ENCODE results near the gene CNNM2.
"Not testable (repeated sequence)": the region's sequence is repeated elsewhere in the genome, so short reads cannot be mapped to it uniquely, and the experiment has no call there.

CNNM2 gene

DNA sequence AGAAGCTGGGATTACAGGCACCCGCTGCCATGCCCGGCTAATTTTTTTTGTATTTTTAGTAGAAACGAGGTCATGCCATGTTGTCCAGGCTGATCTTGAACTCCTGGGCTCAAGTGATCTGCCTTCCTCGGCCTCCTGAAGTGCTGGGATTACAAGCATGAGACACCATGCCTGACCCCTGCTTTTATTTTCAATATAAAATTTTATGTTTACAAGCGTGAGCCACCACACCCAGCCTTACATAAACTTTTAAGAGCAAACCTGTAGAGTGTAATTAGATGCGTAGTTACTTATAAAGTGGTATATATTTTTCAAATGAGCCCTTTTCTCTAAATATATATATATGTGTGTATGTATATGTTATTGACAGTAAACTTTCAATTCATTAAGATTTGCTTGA is 8.7 kb downstream of the CNNM2 start:
- DNase-seq (ENCODE audit: low spot score) = no peak

DNA sequence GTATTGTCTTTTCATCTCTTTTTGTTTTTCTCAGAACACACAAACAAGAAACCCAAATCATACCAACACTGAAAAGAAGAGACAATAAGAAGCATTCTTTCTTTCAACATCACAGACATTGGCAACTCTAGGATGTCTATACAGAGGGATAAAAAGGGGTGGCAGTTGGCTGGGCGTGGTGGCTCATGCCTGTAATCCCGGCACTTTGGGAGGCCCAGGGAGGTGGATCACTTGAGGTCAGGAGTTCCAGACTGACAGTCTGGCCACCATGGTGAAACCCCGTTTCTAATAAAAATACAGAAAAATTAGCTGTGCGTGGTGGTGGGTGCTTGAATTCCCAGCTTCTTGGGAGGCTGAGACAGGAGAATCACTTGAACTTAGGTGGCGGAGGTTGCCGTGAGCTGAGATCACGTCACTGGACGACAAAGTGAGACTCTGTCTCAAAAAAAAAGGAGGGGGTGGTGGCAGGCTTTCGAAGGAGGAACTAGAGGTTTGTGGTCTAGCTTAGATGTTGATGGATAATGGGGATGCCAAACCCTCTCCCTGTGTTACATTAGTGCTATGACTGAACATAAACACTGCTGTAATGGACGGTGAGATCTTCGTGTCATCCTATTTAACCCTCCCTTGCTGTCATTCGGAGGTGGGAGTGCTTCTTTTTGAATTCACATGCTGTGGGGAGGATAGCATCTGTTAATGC is 9.4 kb downstream of the CNNM2 start:
- no peak for DNase-seq (ENCODE audit: low spot score)

DNA sequence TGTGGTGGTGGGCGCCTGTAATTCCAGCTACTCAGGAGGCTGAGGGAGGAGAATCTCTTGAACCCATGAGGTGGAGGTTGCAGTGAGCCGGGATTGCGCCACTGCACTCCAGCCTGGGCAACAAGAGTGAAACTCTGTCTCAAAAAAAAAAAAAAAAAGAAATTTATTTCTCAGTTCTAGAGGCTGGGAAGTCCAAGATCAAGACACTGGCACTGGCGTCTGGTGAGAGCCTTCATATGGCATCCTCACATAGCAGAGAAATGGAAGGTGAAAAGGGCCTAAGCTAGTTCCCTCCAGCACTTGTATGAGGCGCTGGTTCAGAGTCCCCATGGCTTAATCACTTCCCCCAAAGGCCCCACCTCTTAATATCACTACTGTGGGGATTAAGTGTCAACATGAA is 10.3 kb downstream of the CNNM2 start:
- not testable (repeated sequence) for DNase-seq (ENCODE audit: low spot score)

DNA sequence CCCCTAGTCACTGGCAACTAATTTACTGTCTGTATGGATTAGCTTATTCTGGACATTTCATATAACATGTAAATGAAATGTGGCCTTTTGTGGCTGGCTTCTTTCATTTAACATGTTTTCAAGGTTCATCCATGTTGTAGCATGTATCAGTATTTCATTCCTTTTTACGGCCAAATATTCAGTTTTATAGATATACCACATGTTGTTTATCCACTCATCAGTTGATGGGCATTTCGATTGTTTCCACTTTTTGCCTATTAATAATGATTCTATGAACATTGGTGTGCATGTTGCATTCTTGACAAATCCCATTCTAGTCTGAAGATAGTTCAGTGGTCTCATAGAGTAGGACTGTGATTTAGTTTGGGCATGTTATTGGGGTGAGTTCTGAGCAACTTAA is 12.6 kb downstream of the CNNM2 start:
- no peak for DNase-seq (ENCODE audit: low spot score)

DNA sequence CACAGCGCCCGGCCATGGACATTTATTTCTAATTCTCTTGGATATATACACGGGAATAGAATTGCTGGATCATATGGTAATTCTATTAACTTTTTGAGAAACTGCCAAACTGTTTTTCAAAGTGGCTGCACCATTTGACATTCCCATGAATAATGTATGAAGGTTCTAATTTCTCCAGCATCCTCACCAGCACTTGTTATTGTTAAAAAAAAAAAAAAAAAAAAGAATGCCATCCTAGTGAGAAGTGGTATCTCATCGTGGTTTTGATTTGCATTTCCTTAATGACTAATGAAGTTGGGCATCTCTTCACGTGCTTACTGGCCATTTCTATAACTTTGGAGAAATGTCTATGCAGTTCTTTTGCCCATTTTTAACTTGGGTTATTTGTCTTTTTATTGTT is 13.5 kb downstream of the CNNM2 start:
- no peak for DNase-seq (ENCODE audit: low spot score)

DNA sequence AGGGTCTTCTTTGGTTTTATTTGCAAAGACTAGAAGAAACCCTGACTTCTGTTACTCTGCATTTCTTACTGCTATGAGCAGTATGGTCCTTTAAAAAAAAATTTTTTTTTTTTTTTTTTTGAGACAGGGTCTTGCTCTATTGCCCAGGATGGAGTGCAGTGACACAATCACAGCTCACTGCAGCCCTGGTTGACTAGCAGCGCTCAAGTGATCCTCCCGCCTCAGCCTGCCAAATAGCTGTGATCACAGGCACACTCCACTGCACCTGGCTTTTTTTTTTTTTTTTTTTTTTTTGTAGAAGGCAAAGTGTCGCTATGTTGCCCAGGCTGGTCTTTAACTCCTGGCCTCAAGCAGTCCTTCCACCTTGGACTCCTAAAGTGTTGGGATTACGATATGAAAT is 17.4 kb downstream of the CNNM2 start:
- DNase-seq (ENCODE audit: low spot score) = no peak

DNA sequence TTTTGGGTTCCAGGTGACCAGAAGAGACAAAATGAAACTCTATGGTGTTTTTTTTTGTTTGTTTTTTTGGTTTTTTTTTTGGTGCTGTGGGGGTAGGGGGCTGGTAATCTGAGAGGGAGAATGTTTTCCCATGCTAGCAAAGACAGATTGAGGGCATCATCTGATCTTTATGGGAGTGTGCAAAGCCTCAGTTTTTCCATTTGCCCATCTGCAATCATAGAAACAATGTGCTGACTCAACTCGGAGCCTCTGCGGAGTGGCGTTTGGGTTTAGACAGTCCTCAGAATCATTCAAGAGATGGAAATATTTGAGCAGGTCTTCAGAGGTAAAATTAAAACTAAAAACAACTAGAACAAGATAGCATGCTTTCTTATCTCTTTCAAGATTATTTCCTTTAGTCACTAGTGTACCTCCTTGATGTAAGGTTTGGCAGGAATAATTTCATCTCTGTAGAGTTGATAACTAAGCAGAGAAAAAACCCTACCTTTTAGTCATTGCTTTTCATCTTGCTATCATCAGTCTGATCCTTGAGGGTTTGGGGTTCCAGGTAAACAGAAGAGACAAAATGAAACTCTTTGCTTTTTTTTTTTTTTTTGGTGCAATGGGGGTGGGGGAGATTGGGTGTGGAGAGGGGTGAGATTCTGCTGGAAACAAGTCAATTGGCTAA is 18.0 kb downstream of the CNNM2 start:
- no peak for DNase-seq (ENCODE audit: low spot score)

DNA sequence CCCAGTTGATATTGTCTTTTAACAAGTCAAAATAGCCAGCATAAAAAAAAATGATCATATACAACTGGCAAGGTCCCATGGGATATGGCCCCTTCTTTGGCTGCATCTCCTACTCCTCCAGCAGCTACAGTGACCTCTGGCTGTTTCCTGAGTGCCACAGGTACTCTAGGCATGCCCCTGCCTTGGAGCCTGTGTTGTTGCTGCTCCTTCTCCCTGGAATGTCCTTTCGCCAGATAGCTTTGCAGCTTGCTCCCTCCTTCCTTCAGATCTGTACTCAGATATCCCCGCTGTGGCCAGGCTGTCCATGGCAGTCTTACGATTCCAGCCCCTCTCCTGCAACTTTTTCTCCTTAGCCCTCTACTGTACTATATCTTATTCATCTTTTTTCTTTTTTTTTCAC is 23.3 kb downstream of the CNNM2 start:
- DNase-seq (ENCODE audit: low spot score) = no peak

DNA sequence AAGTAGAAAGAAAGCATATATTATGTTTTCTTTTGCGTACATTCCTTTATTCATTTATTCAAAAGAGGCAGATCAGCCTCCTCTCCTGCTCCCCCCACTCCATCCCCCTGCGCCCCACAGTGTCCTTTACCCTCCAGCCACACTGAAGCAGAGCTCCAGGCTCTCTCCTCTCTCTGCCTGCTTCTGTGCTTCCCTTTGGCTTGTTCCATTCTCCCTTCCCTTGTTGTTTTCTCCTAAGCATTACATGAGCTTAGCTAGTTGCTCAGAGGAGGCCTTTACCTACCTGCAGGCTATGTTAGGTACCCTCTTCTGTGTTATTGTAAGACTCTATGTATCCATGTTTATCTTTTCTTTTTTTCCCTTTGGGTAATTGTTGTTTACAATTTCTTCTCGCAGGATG is 27.4 kb downstream of the CNNM2 start:
- no peak for DNase-seq (ENCODE audit: low spot score)

DNA sequence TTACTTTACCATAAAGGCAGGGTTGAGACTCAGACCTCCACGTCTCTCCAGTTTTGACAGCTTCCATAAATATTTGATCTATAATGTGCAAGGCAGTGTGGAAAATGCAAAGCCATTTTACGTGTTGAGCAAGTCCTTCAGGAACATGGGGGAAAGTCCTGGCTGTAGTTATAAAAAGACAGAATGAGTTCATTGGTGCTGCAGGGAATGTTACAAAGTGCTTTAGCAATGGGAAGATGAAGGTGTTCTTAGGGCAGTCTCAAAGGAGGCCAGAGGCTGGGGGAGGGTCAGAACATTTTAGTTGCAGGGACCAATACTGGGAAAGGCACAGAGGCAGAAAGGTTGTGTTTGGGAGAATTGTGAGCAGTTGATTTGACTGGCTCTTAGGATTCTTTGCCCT is 27.9 kb downstream of the CNNM2 start:
- DNase-seq (ENCODE audit: low spot score) = no peak

DNA sequence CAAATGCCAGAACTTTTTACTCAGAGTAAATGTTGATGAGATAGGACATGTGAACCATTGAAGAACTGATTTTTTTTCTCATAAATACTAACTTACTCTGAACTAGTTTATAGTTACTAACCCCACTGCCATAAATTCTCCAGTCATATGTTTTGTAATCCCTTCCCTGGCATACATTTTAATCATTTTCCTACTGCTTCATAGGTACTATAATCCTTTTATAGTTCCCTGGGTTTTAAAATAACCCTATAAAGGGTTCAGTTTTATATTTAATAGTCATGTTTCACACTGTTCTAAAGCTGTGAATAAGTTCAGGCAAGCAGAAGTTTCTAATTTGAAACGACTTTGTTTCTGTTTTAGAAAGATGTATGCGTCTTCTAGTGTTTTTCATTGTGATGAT is 28.9 kb downstream of the CNNM2 start:
- no peak for DNase-seq (ENCODE audit: low spot score)

DNA sequence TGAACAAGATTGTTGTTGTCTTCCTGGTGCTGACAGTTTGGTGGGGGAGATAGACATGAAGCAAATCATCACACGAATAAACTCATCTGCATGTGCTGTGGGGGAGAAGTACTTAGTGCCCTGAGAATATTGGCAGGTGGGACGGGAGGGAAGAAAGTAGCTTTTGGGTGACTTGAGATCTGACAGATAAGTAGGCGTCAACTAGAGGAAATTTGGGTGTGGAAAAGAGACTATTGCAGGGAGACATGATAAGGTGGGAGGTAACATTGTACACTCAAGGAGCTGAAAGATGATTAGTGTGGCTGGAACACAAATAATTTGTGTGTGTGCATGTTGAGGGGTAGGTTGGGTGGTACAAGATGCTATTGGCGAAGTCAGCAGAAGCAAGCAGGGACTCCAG is 30.1 kb downstream of the CNNM2 start:
- no peak for DNase-seq (ENCODE audit: low spot score)

DNA sequence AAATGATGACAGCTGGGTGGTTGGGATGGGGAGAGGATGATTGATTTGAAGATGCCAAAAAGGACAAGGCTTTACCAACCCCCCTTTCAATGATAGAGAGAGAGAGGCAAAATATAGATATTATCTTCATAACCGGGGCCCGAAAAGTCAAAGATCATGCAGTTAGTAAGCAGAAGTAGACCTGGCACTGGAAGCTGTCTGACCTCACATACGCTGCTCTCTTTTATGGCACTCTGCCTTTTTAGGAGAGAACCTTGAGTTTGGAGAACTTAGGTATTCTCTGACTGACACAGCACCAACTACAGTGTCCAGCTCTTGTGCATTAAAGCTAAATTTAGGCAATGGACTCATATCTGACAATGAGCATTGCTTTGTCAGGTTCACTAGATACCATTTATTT is 30.7 kb downstream of the CNNM2 start:
- no peak for DNase-seq (ENCODE audit: low spot score)

DNA sequence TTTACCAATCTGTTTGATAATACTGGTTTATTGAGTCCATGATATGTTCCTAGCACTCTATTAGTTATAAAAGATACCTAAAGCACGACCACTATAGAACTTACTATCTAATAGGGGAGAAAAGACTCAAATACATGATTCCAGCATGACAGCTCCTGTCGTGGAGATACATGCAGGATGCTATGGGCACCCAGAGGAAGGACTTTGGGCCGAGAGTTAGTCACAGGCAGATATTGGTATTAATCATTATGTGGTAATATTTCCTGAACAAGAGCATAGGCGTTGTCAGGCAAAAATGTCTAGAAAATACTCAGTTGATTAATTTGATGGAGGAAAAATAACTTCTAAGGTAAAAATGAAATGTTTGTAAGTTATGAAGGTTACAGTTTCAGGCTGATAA is 31.8 kb downstream of the CNNM2 start:
- no peak for DNase-seq (ENCODE audit: low spot score)

DNA sequence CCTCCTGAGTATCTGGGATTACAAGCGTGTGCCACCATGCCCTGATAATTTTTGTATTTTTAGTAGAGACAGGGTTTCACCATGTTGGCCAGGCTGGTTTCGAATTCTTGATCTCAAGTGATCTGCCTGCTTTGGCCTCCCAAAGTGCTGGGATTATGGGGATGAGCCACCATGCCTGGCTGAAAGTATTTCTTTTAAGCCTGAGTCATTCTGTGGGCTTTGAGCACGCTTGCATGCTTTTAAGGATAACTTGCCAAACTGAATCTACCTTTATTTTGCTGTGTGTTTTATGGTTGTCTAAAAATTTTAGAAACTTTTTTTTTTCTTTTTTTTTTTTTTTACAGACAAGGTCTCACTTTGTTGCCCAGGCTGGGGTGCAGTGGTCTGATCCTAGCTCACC is 33.2 kb downstream of the CNNM2 start:
- no peak for DNase-seq (ENCODE audit: low spot score)

DNA sequence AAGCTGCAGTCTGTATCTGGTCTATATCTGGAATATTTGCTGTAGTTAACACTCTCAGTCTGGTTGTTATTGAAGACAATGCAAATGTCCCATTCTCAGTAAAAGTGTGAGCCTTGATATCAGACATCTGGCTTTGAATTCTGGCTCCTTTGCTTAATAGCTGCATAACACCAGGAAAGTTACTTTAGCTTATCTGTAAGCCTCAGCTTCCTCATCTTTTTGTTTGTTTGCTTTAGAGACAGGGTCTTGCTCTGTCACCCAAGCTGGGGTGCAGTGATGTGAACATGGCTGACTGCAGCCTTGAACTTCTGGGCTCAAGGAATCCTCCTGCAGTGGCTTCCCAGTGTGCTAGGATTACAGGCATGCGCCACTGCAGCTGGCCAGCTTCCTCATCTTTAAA is 41.3 kb downstream of the CNNM2 start:
- DNase-seq (ENCODE audit: low spot score) = no peak

DNA sequence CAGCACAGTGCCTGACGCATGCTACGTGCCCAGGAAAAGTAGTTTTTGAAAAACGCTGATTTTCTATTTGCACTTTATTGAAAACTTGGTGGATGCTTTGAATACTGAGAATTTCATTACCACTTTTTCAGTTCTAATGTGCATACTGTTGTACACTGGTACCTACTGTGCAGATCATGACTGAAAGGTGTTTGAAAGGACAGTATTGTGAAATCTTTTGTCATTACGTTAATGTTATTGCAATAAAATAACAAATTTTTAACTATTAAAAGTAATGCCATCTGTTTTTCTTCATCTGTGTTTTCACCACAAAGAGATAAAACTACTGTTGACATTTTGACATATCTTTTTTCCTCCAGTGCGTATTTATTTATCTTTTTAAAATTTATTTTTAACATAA is 42.1 kb downstream of the CNNM2 start:
- DNase-seq (ENCODE audit: low spot score) = no peak

DNA sequence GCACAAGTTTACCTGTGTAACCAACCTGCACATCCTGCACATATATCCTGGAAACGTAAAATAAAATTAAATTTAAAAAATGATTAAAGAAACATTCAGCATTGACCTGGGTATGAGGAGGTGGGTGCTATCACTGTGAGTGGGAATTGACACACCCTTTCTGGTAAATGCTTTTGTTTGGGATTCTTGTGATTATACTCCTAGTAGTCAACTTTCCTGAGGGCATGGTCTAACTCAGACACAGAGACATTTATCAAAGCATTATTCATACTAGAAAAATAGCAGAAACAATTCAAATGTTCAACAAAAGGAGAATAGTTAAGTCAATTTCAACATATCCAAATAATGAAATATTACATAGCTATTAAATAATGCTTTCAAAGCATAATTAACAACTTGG is 44.2 kb downstream of the CNNM2 start:
- no peak for DNase-seq (ENCODE audit: low spot score)

DNA sequence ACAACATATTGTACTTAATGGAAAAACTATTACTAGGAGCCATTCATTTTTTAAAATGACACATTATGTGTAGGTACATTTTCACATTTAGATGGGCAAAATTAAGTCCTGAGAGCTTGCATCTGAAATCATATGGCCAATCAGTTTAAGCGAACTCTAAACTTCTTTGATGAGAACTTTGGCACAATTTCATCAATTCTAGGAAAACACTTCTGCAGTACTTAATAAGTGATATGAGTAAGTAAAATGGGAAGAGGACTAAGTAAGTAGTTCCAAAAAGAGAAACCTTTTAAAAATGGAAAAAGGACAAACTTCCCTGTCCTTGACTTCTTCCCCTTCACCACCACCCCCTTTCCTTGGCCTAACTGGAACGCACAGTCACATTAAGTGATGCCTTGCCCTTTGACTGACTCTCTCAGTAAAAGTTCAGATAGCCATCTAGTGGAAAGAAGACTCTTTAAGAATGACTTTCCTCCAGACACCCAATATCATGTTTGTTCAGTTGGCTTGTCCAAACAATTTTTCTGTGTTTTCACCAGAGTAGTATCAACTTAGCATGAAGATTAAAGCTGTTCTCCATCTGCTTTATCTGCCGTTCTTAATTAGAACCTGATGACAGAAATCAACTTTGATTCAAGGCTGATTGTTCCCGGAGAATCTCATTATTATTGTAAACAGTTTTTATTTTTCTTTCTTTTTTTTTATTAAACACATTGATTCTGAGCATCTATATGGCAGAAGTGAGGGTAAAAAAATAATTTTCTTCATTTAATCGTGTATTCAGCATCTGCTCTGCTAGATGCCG is 45.1 kb downstream of the CNNM2 start:
- DNase-seq (ENCODE audit: low spot score) = no peak

DNA sequence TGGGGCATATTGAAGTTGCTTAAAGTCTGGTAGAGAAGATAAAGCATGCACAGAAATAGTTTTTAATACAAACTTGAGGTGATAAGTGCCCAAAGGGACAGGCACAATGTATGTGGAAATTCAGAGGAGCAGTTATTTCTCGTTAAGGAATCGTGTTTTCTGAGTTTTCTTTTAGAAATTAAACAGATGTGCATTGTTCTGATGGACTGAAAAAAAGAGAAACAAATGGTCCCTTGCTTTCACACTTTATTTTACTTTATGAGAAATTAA is 45.6 kb downstream of the CNNM2 start:
- no peak for DNase-seq (ENCODE audit: low spot score)

DNA sequence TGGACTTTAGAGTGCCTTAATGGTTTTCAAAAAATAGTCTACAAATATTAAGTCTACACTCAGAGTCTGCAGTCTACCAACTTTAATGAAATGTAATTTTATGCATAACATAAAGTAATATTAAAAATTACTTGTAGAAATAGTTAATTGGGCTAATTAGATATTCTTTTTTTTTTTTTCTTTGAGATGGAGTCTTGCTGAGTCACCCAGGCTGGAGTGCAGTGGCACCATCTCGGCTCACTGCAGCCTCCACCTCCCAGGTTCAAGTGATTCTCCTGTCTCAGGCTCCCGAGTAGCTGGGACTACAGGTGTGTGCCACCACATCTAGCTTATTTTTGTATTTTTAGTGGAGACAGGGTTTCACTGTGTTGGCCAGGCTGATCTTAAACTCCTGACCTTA is 46.0 kb downstream of the CNNM2 start:
- not testable (repeated sequence) for DNase-seq (ENCODE audit: low spot score)

DNA sequence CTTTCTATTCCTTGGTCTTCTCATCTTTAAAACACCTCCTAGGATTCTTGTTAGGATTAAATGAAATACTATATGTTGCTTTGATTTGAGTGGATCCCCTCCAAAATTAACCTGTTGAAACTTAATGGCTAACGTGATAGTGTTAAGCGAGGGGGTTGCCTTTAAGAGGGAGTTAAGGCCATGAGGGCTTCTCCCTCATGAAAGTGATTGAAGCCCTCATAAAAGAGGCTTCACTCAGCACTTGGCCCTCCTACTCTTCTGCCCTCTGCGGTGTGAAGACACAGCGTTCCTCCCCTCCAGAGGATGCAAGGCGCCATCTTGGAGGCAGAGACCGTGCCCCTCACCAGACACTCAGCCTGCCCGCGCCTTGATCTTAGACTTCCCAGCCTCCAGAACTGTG is 46.6 kb downstream of the CNNM2 start:
- DNase-seq (ENCODE audit: low spot score) = no peak

DNA sequence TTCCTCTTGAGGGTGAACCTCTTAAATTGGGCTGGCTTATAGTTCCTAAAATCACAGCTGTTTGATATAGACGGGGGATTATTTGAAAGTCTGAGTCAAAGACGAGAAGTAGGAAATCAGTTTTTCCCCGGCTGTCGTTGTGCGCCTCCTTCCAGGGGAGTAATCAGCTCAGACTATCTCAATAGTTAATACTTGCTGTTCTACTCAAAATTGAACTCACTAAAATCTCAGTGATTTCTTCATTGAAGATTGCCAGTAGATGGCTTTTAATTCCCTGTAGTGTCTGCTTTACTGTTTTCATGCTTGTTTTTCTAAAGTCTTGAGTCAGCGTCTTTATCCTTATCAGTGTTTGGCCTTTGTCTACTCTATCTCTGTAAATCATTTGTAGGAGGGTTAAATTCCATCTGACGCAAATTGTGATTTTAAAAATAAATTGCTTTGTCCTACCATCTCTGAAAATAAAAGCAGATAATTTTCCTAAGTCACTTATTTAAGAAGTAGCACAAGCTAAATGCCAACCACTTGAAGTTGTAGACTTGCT is 47.3 kb downstream of the CNNM2 start:
- DNase-seq (ENCODE audit: low spot score) = no peak

All from CD4-positive, alpha-beta T cell treated with Interleukin-6 at 100 ng/mL for 8 hours (primary cell).